ENCODE measurements around the gene SLC39A3.

The SLC39A3 gene

DNA sequence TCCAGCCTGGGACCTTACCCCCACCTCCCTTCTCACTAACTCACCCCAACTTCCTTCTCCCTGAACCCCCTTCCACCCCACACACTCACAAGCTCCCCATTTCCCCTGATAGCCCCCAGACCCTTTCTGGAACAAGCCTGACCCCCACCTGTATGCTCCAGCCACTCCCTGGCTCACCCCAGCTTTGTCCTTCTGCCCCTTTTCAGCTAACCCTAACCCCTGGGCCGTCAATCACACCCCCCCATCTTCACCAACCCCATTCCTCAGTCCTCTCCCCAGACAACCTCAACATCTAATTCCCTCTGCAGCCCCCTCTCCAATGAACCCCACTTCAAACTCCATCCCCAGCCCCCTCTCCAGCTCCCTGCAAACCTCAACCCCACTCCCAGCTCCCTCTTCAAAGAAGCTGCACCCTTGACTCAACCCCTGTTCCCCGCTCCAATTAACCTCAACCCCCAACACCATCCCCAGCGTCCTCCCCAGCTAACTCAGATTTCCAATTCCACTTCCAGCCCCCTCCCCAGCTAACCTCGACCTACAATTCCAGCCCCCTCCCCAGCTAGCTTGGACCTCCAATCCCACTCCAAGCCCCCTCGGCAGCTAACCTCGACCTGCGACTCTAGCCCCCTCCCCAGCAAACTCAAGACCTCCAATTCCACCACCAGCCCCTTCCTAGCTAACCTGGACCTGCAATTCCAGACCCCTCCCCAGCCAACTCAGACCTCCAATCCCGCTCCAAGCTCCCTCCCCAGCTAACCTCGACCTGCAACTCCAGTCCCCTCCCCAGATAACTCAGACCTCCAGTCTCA is 38.3 kb downstream of the SLC39A3 start:
- DNase-seq: no peak

DNA sequence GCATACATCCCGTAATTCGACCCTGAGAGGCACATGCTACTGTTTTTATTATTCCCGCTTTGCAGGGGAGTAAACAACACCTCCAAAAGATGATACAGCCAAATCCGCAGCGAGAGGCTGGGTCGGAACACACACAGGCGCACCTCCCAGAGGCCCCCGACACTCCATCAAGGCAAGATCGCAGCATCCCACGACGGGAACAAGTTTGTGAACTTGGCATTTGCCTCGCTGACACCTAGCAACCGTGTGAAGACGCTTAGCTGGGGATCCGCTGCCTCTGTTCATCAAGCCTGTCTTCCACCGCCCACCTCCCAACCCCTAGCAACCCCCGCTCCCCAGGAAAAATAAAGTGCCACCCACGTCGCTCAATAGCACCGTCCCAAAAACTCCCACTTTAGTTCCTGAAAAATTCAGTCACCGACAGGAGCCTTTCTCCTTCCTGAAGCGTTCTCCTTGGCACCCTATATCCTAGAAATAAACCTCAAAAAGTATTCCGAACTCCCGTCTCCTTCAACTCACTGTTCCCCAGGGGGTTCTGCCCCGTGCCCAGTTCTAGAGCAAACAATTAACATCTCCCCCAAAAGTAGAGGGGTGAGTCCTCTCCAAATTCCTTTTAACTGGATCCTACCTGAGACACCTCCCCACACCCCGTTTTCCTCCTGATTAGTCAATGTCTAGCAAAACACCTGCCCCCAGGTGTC is 39.0 kb downstream of the SLC39A3 start:
- no peak for DNase-seq

DNA sequence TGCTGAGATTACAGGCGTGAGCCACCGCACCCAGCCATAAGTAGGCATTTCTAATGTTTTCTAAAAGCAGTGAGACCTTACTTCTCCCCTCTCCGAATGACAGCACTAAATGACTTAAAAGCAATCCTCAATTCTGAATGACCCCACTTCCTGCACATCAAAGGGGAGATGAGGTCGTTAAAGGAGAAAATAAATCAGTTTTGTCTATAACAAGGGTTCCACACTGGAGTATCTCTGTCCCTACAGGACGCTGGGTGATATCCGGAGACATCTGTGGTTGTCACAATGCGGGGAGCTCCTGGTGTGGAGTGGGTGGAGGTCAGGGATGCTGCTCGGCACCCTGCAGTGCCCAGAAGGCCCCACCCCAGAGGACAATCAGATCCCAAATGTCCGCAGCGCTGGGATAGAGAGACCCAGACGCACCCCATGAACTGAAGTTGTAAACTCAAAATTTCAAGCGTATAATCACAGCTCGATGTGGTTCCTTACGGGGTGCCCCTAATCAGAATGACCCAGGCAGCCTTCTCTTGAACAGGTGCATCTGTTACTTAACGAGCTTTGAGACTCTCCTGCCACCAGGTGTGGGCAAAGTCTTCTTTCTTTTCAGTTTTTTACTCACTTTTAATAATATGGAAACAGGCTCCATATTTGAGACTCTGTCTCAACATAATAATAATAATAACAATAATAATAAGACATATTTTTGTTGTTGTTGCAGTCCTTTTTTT is 40.2 kb downstream of the SLC39A3 start:
- no peak for DNase-seq

GRCh38 chr19:2694196-2694595 is 45.6 kb downstream of the SLC39A3 start:
- no peak for DNase-seq

DNA sequence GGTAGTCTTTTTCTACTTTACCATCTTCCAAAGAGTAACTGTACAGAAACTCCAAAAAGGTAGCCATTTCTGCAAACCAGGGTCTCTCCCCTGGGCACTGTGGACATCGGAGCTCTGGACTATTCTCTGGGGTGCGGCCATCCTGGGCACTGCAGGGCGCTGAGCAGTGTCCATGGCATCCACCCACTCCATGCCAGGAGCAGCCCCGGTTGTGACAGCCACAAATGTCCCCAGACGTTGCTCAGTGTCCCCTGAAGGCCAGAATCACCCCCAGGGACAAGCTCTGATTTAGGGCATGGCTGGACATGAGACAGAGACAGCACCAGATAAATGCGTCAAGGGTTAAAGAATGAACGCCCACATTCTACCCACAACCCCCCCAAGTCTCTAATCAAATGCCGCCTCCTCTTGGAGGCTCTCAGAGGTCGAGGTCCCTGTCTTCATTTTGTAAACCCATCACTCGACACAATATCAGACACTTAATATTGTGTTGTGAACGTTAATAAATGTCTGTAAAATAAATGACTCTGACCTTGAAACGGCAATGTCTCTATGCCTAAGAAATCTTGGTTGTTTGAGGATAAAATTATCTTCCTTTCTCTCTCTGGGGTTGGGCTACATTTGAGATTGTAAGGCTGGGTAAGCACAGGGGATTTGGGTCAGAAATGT is 46.2 kb downstream of the SLC39A3 start:
- DNase-seq: no peak

- DNase-seq: no peak
These were observed 47.9 kb downstream of the SLC39A3 start for GRCh38 chr19:2691951-2692350.

DNA sequence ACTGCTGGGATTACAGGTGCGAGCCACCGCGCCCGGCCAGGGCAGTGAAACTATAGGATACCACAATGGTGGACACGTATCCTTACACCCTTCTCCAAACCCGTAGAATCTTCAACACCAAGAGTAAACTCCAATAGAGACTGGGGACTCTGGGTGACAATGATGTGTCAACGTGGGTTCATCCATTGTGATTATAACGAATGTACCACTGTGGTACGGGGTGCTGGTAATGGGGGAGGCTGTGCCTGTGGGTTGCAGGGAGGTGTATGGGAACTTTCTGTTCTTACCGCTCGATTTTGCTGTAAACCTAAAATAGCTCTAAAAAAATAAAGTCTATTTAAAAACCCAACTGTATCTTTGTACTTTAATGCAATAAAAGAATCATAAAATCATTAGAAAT is 49.0 kb downstream of the SLC39A3 start:
- no peak for DNase-seq

DNA sequence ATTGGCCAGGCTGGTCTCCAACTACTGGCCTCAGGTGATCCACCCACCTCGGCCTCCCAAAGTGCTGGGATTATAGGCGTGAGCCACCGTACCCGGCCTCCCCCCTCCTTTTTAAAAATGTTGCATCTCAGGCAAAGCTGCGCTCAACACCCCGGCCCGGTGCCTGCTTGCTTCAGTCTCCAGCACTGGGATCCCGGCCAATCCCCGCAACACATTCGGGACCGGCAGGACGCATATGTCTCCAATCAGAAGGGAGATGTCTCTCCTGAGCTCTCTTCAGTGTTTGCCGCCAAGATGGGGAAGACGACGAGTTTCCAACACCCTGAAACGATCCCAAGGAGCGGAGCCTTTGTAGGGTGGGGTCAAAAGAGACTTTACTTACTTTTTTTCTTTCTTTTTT is 53.5 kb downstream of the SLC39A3 start:
- no peak for DNase-seq

- no peak for DNase-seq
These were observed 54.6 kb downstream of the SLC39A3 start for GRCh38 chr19:2685204-2685704.

DNA sequence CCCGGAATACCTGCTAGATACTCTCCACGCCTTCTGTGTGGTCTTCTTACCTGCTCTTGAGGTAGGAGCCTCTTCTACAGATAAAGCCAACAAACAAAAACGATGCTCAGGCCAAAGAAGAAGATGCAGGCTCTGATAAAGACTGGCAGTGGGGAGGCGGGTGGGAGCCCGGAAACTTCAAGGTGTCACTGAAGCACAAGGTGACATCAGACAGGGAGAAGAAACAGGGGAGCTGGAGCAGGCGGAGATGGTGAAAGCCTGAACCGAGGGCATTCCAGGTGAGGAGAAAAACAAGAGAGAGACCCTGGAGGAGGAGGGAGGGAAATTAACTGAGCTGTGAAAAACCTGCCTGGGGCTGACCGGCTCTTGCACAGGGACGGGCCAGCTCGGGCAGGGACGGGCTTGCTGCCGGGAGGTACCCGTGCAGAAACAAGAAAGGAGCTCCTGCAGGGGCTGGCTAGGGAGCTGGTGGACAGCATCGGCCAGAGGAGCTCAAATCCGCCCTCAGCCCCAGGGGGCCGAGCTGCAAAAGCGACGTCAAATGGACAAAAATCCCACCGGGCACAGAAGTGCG is 56.3 kb downstream of the SLC39A3 start:
- DNase-seq: no peak

Data from activated CD4-positive, CD25-positive, alpha-beta regulatory T cell (primary cell).